ENCODE data around the gene GPC5.

The GPC5 gene

GRCh38 chr13:91721413-91721812 lies 323.0 kb downstream of the GPC5 start:
- DNase-seq (ENCODE audit: low spot score): no peak

GRCh38 chr13:91722267-91722884 lies 324.0 kb downstream of the GPC5 start:
- peak; percentile 30 for DNase-seq (ENCODE audit: low spot score)

GRCh38 chr13:91724591-91724990 lies 326.2 kb downstream of the GPC5 start:
- DNase-seq (ENCODE audit: low spot score): no peak

GRCh38 chr13:91725646-91726045 lies 327.2 kb downstream of the GPC5 start:
- DNase-seq (ENCODE audit: low spot score): no peak

GRCh38 chr13:91726671-91727070 lies 328.2 kb downstream of the GPC5 start:
- DNase-seq (ENCODE audit: low spot score): no peak

GRCh38 chr13:91729859-91730258 lies 331.4 kb downstream of the GPC5 start:
- no peak for DNase-seq (ENCODE audit: low spot score)

GRCh38 chr13:91739751-91740150 lies 341.3 kb downstream of the GPC5 start:
- no peak for DNase-seq (ENCODE audit: low spot score)

- no peak for DNase-seq (ENCODE audit: low spot score)
Measured at GRCh38 chr13:91740756-91741155, 342.3 kb downstream of the GPC5 start.

- DNase-seq (ENCODE audit: low spot score): no peak
Measured at GRCh38 chr13:91741925-91742324, 343.5 kb downstream of the GPC5 start.

GRCh38 chr13:91744284-91744683 lies 345.9 kb downstream of the GPC5 start:
- DNase-seq (ENCODE audit: low spot score): no peak

- DNase-seq (ENCODE audit: low spot score): no peak
Measured at GRCh38 chr13:91745967-91746366, 347.5 kb downstream of the GPC5 start.

GRCh38 chr13:91747186-91747585 lies 348.8 kb downstream of the GPC5 start:
- DNase-seq (ENCODE audit: low spot score): no peak

GRCh38 chr13:91748416-91749089 lies 350.1 kb downstream of the GPC5 start:
- DNase-seq (ENCODE audit: low spot score): no peak

GRCh38 chr13:91758724-91759123 lies 360.3 kb downstream of the GPC5 start:
- DNase-seq (ENCODE audit: low spot score): no peak

- DNase-seq (ENCODE audit: low spot score): no peak
Measured at GRCh38 chr13:91762957-91763356, 364.5 kb downstream of the GPC5 start.

GRCh38 chr13:91764527-91764926 lies 366.1 kb downstream of the GPC5 start:
- no peak for DNase-seq (ENCODE audit: low spot score)

GRCh38 chr13:91767651-91768050 lies 369.2 kb downstream of the GPC5 start:
- no peak for DNase-seq (ENCODE audit: low spot score)

GRCh38 chr13:91768746-91769145 lies 370.3 kb downstream of the GPC5 start:
- DNase-seq (ENCODE audit: low spot score): no peak

- DNase-seq (ENCODE audit: low spot score): no peak
Measured at GRCh38 chr13:91771229-91771628, 372.8 kb downstream of the GPC5 start.

- DNase-seq (ENCODE audit: low spot score): no peak
Measured at GRCh38 chr13:91773591-91774227, 375.3 kb downstream of the GPC5 start.

- no peak for DNase-seq (ENCODE audit: low spot score)
Measured at GRCh38 chr13:91774397-91774796, 376.0 kb downstream of the GPC5 start.

- DNase-seq (ENCODE audit: low spot score): no peak
Measured at GRCh38 chr13:91776611-91777193, 378.3 kb downstream of the GPC5 start.

GRCh38 chr13:91778123-91778522 lies 379.7 kb downstream of the GPC5 start:
- no peak for DNase-seq (ENCODE audit: low spot score)
